ENCODE data around the gene PRSS36.
"Not testable (repeated sequence)": the region's sequence is repeated elsewhere in the genome, so short reads cannot be mapped to it uniquely, and the experiment has no call there.

Gene PRSS36

GRCh38 chr16:31142109-31143010, 7.5 kb downstream of the PRSS36 start:
- Histone ChIP-seq H3K9me3 (ENCODE audit: insufficient read depth, low read length) (no peaks in the 10 kb centered on the region), H3K27ac (ENCODE audit: low read depth, low read length) (peak overlapping the region; percentile 14; the same call in 1 of the 2 replicates), H3F3A (ENCODE audit: insufficient read depth) (no peaks in the 10 kb centered on the region), H3K79me2 (ENCODE audit: insufficient read depth, low read length) (no peaks in the 10 kb centered on the region), H4K20me1 (ENCODE audit: low read depth, low read length) (no peaks in the 10 kb centered on the region), H3K4me2 (ENCODE audit: low read depth, low read length, poor library complexity, severe bottlenecking) (peak overlapping the region; percentile 59), H3K9me2 (replicated peaks; ENCODE audit: insufficient read depth, low read length) (no peaks in the 10 kb centered on the region), H3K4me3 (ENCODE audit: insufficient read depth, low read length, poor library complexity, severe bottlenecking) (peak overlapping the region; percentile 35), H2AFZ (ENCODE audit: low read depth, low read length, severe bottlenecking) (peak overlapping the region; percentile 83), H3K27me3 (ENCODE audit: low read length) (no peaks in the 10 kb centered on the region), H3K36me3 (ENCODE audit: low read length) (no peaks in the 10 kb centered on the region), H3K9ac (ENCODE audit: low read length) (peak overlapping the region; percentile 62)
- no peak for TF ChIP-seq EZH2phosphoT487 (conservative IDR thresholded peaks at IDR 0.05; ENCODE audit: low read length)
- TF ChIP-seq CTCF (IDR thresholded peaks at IDR 0.05; ENCODE audit: insufficient read depth, low read length, poor library complexity, severe bottlenecking): peak; percentile 92

GRCh38 chr16:31141489-31142108, 8.3 kb downstream of the PRSS36 start:
- Histone ChIP-seq H2AFZ (ENCODE audit: low read depth, low read length, severe bottlenecking) (peak overlapping the region; percentile 83), H3K79me2 (ENCODE audit: insufficient read depth, low read length) (no peaks in the 10 kb centered on the region), H3K36me3 (ENCODE audit: low read length) (no peaks in the 10 kb centered on the region), H3K9me2 (replicated peaks; ENCODE audit: insufficient read depth, low read length) (no peaks in the 10 kb centered on the region), H3F3A (ENCODE audit: insufficient read depth) (no peaks in the 10 kb centered on the region), H3K4me2 (ENCODE audit: low read depth, low read length, poor library complexity, severe bottlenecking) (peak overlapping the region; percentile 54), H4K20me1 (ENCODE audit: low read depth, low read length) (no peaks in the 10 kb centered on the region), H3K27ac (ENCODE audit: low read depth, low read length) (peak overlapping the region; percentile 14; the same call in 1 of the 2 replicates), H3K27me3 (ENCODE audit: low read length) (no peaks in the 10 kb centered on the region), H3K9ac (ENCODE audit: low read length) (peak overlapping the region; percentile 45), H3K9me3 (ENCODE audit: insufficient read depth, low read length) (no peaks in the 10 kb centered on the region), H3K4me3 (ENCODE audit: insufficient read depth, low read length, poor library complexity, severe bottlenecking) (no peak overlapping the region)
- no peak for TF ChIP-seq CTCF (IDR thresholded peaks at IDR 0.05; ENCODE audit: insufficient read depth, low read length, poor library complexity, severe bottlenecking)
- no peak for TF ChIP-seq EZH2phosphoT487 (conservative IDR thresholded peaks at IDR 0.05; ENCODE audit: low read length)

GRCh38 chr16:31141071-31141469, 8.8 kb downstream of the PRSS36 start:
- H3K9me2 ChIP-seq (replicated peaks; ENCODE audit: insufficient read depth, low read length); H3K36me3 ChIP-seq (ENCODE audit: low read length); H3K9me3 ChIP-seq (ENCODE audit: insufficient read depth, low read length); H2AFZ ChIP-seq (ENCODE audit: low read depth, low read length, severe bottlenecking); H3K27ac ChIP-seq (ENCODE audit: low read depth, low read length); H4K20me1 ChIP-seq (ENCODE audit: low read depth, low read length); H3K79me2 ChIP-seq (ENCODE audit: insufficient read depth, low read length); H3K4me2 ChIP-seq (ENCODE audit: low read depth, low read length, poor library complexity, severe bottlenecking); H3K9ac ChIP-seq (ENCODE audit: low read length); H3K4me3 ChIP-seq (ENCODE audit: insufficient read depth, low read length, poor library complexity, severe bottlenecking); H3K27me3 ChIP-seq (ENCODE audit: low read length); H3F3A ChIP-seq (ENCODE audit: insufficient read depth): not testable (repeated sequence)
